Hepatocyte (in vitro differentiated cells): ENCODE data around the gene PDZD7. TPM values are rescaled to one million over a fixed set of nuclear protein-coding genes. Genes with fewer than 3 reads are reported as not detected.

Experiments used
- DNase-seq: peaks from one replicate; pipeline ENCODE4 v3.0.0-alpha.2; 2016; ENCODE audit warnings: low spot score
- H2AFZ ChIP-seq: fragments of 200-600 bp; sonication (generic); 2 replicates; pipeline ENCODE4 v1.6.0; 2016; ENCODE audit warnings: antibody characterized with exemption, mild to moderate bottlenecking
- H3K27ac ChIP-seq: fragments of 200-600 bp; sonication (generic); 2 replicates; pipeline ENCODE4 v1.5.1; 2016; ENCODE audit warnings: mild to moderate bottlenecking
- H3K27me3 ChIP-seq: fragments of 200-600 bp; sonication (generic); 2 replicates; pipeline ENCODE4 v1.6.1; 2016
- H3K36me3 ChIP-seq: fragments of 200-600 bp; sonication (generic); replicated peaks from 2 replicates; pipeline ENCODE4 v1.5.1; 2016; ENCODE audit warnings: low read depth; ENCODE audit not compliant: insufficient read depth
- H3K4me1 ChIP-seq: fragments of 200-600 bp; sonication (generic); 2 replicates; pipeline ENCODE4 v1.5.1; 2016; ENCODE audit warnings: mild to moderate bottlenecking, moderate library complexity; ENCODE audit not compliant: insufficient read depth
- H3K4me2 ChIP-seq: fragments of 200-600 bp; sonication (generic); 2 replicates; pipeline ENCODE4 v1.6.0; 2016
- H3K4me3 ChIP-seq: fragments of 200-600 bp; sonication (generic); 2 replicates; pipeline ENCODE4 v1.5.1; 2016; ENCODE audit warnings: mild to moderate bottlenecking
- H3K79me2 ChIP-seq: fragments of 200-600 bp; sonication (generic); 2 replicates; pipeline ENCODE4 v1.6.0; 2017; ENCODE audit warnings: mild to moderate bottlenecking
- H3K9me2 ChIP-seq: fragments of 200-600 bp; sonication (generic); replicated peaks from 2 replicates; pipeline ENCODE4 v1.6.0; 2017; ENCODE audit warnings: mild to moderate bottlenecking; ENCODE audit not compliant: insufficient read depth
- H3K9me3 ChIP-seq: fragments of 200-600 bp; sonication (generic); 2 replicates; pipeline ENCODE4 v1.5.1; 2016; ENCODE audit warnings: low read depth, mild to moderate bottlenecking
- H4K20me1 ChIP-seq: fragments of 200-600 bp; sonication (generic); 2 replicates; pipeline ENCODE4 v1.6.0; 2016; ENCODE audit warnings: mild to moderate bottlenecking; ENCODE audit not compliant: insufficient read depth, poor library complexity, severe bottlenecking
- CTCF ChIP-seq: fragments of 200-600 bp; sonication (generic); IDR thresholded peaks from 2 replicates; pipeline ENCODE4 v1.5.1; 2016; ENCODE audit warnings: antibody characterized with exemption, mild to moderate bottlenecking; ENCODE audit not compliant: poor library complexity
- EZH2 ChIP-seq: fragments of 200-600 bp; sonication (generic); IDR thresholded peaks from 2 replicates; pipeline ENCODE4 v1.6.1; 2016; ENCODE audit warnings: antibody characterized with exemption, mild to moderate bottlenecking, borderline replicate concordance
- EZH2phosphoT487 ChIP-seq: fragments of 200-600 bp; sonication (generic); IDR thresholded peaks from one replicate; pipeline ENCODE4 v1.6.1; 2018; ENCODE audit warnings: antibody characterized with exemption, mild to moderate bottlenecking, low read depth, moderate library complexity; ENCODE audit not compliant: unreplicated experiment, severe bottlenecking
- WGBS: methylation state at CpG from one replicate; pipeline ENCODE4 v1.1.6; 2016; ENCODE audit warnings: low lambda C conversion rate; ENCODE audit errors: missing lambda C conversion rate; 5-methylcytosine and 5-hydroxymethylcytosine counted together
- polyA plus RNA-seq: library from polyadenylated mRNA; unstranded; fragments of >200 nt; fragmentation: Nextera tagmentation; extraction: Ambion mirVana; gene quantifications from 2 replicates; pipeline ENCODE4 v1.2.1, GENCODE V29; 2016
- total RNA-seq: library from RNA; depleted of rRNA; stranded (reverse); fragments of >200 nt; gene quantifications from 2 replicates; pipeline ENCODE4 v1.2.3, GENCODE V29; 2014

The PDZD7 gene
- total and polyA plus RNA-seq, 2 experiments from 2014 or later: 6.0 to 8.4 TPM

DNA sequence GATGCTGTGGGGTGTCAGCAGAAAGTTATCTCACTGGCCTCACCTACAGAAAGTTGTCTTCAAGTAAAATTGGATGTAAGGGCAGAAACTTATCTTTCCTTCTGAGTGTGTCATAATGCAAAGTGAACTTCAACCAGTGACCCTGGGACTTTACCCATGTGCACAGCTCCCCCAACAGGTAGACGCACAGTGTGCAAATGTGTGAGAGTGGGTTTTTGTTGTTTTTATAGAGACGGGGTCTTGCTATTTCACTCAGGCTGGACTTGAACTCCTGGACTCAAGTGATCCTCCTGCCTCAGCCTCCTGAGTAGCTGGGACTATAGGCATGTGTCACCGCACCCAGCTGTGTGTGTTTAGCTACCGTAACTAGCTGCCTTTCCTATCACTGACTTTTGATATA, 24.5 kb upstream of the PDZD7 start:
- H2AFZ ChIP-seq: no peak overlapping the region
- no peaks in the 10 kb centered on the region for H4K20me1 ChIP-seq
- H3K27ac ChIP-seq: no peak overlapping the region
- no peak for TF ChIP-seq EZH2phosphoT487
- TF ChIP-seq CTCF: peak; percentile 29
- H3K27me3 ChIP-seq: peaks cover 13% of the 10 kb centered on the region
- 79% methylated on average over 4 of the region's 4 CpGs for WGBS
- DNase-seq: no peak
- no peaks in the 10 kb centered on the region for H3K9me2 ChIP-seq
- no peak overlapping the region for H3K4me3 ChIP-seq
- no peaks in the 10 kb centered on the region for H3K9me3 ChIP-seq
- H3K4me1 ChIP-seq: peaks cover 2% of the 10 kb centered on the region
- no peaks in the 10 kb centered on the region for H3K36me3 ChIP-seq
- H3K4me2 ChIP-seq: no peak overlapping the region
- H3K79me2 ChIP-seq: peaks cover 11% of the 10 kb centered on the region

DNA sequence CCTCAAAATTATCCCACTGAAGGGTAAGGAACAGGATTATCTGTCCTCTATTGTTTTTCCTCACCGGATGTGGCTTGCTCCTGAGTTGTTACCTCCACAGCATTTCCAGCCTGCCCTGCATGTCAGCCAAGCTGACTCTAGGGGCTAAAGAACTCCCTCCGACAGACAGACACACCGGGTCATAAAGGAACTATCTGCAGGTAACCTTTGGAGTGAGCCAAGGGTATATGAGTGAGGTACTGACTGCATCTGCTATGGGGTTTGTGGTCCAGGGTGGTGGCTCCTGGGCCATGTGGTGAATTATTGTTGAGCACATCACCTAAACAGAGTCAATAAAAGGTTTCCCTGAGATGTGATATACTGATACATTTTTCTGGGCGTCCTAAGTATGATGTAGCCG, 23.9 kb upstream of the PDZD7 start:
- Histone ChIP-seq H3K79me2 (peaks cover 11% of the 10 kb centered on the region), H3K9me3 (no peaks in the 10 kb centered on the region), H4K20me1 (no peaks in the 10 kb centered on the region), H3K27me3 (peaks cover 18% of the 10 kb centered on the region), H3K9me2 (no peaks in the 10 kb centered on the region), H3K4me3 (no peak overlapping the region), H3K27ac (no peak overlapping the region), H3K4me2 (no peak overlapping the region), H2AFZ (no peak overlapping the region), H3K4me1 (peaks cover 3% of the 10 kb centered on the region), H3K36me3 (no peaks in the 10 kb centered on the region)
- WGBS: 87% methylated on average over 5 of the region's 5 CpGs
- TF ChIP-seq CTCF: no peak
- no peak for TF ChIP-seq EZH2phosphoT487
- TF ChIP-seq EZH2: no peak
- DNase-seq: no peak

- Histone ChIP-seq H3K36me3 (no peaks in the 10 kb centered on the region), H3K79me2 (peaks cover 7% of the 10 kb centered on the region), H3K9me2 (no peaks in the 10 kb centered on the region), H3K27ac (no peak overlapping the region), H2AFZ (no peak overlapping the region), H3K4me1 (peaks cover 3% of the 10 kb centered on the region), H3K27me3 (peaks cover 23% of the 10 kb centered on the region), H3K4me3 (no peak overlapping the region), H3K9me3 (no peaks in the 10 kb centered on the region), H3K4me2 (no peak overlapping the region), H4K20me1 (no peaks in the 10 kb centered on the region)
- TF ChIP-seq EZH2: no peak
- TF ChIP-seq EZH2phosphoT487: no peak
- no peak for TF ChIP-seq CTCF
- no peak for DNase-seq
- 100% methylated on average over 1 of the region's 1 CpG for WGBS
These were observed 23.4 kb upstream of the PDZD7 start for GRCh38 chr10:101054351-101054750.

GRCh38 chr10:101053516-101053915, 22.6 kb upstream of the PDZD7 start:
- no peaks in the 10 kb centered on the region for H3K36me3 ChIP-seq
- DNase-seq: no peak
- H3K4me1 ChIP-seq: peaks cover 3% of the 10 kb centered on the region
- H3K27ac ChIP-seq: no peak overlapping the region
- H2AFZ ChIP-seq: no peak overlapping the region
- peaks cover 32% of the 10 kb centered on the region for H3K27me3 ChIP-seq
- H3K4me2 ChIP-seq: no peak overlapping the region
- no peak overlapping the region for H3K4me3 ChIP-seq
- no peaks in the 10 kb centered on the region for H4K20me1 ChIP-seq
- no peaks in the 10 kb centered on the region for H3K9me3 ChIP-seq
- no peaks in the 10 kb centered on the region for H3K9me2 ChIP-seq
- no peak for TF ChIP-seq CTCF
- TF ChIP-seq EZH2: no peak
- no peak for TF ChIP-seq EZH2phosphoT487
- H3K79me2 ChIP-seq: no peaks in the 10 kb centered on the region
